Urothelium cell line (cell line): ENCODE results near the gene TGFA.
A peak's percentile ranks its signal among the peaks of the same experiment; 100 is the strongest.
"Not testable (repeated sequence)": the region's sequence is repeated elsewhere in the genome, so short reads cannot be mapped to it uniquely, and the experiment has no call there.

Source experiments
- DNase-seq: peaks from one replicate; pipeline ENCODE4 v3.0.0; 2011; ENCODE audit warnings: low spot score, mixed read lengths
- FAIRE-seq: peaks from 2 replicates; lab custom pipeline; 2011; peaks lifted over from hg19 to GRCh38; lab: Jason Lieb, UNC

The TGFA gene

DNA sequence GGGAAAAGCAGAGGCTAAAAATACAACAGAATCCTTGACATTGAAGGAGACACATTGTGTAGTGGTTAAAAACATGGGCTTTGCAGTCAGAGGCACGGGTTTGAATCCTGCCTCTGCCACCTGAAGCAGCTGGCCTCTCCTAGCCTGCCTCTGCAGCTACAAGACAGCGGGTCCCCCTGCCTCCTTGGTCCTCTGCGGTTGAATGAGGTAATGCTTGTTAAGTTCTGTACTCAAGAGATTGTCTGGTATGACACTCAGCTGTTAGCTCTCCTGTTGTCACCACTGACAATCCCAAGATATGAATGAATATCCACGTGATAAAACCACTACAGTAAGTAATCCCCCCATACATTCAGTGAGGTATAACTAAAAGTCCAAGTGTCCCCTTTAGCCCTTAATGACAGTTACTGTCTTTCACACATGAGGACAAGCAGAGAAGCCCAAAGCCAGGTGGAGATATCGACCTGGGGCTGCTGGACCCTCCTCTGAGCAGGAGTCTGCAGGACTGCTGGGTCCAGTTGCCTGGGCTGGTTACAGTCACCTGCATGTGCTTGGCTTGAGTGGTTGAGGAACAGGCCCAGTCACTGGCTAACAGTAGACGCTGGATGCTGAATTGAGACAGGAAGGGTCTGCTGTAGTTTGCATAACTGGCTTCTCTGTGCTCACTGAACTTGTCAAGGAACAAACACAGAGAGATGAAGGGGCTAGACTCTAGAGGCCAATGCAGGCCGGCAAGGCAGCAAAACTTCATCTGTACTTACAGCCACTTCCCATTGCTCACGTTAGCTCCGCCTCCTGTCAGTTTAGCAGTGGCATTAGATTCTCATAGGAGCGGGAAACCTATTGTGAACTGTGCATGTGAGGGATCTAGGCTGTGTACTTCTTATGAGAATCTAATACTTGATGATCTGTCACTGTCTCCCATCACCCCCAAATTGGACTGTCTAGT is 85.5 kb downstream of the TGFA start:
- no peak for DNase-seq
- no peak for FAIRE-seq

DNA sequence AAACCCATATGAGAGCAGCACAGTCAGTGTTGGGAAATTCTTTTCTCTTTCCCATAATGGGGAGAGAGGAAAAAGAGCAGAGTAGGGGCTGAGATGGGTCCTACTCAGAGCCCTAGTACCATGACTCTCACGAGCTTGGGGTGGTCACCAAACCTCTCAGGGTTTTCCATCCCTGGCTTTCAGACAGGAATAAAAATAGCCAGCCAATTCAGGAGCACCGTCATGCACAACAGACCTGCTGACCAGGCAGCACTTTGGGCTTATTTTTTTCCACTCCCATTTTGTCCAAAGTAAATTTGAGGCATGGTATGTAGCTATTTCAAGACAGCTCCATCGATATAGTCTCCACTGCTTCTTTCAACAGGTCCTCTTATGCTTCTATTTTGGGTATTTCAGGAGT is 86.4 kb downstream of the TGFA start:
- FAIRE-seq = no peak
- DNase-seq = no peak

DNA sequence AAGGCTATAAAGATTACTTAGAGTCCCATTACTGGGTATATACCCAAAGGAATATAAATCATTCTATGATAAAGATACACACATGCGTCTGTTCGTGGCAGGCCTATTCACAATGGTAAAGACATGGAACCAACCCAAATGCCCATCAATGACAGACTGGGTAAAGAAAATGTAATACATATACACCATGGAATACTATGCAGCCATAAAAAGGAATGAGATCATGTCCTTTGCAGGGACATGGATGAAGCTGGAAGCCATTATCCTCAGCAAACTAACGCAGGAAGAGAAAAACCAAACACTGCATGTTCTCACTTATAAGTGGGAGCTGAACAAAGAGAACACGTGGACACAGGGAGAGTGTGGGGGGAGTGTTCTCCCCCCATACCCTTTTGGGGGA is 87.0 kb downstream of the TGFA start:
- FAIRE-seq, DNase-seq: not testable (repeated sequence)

DNA sequence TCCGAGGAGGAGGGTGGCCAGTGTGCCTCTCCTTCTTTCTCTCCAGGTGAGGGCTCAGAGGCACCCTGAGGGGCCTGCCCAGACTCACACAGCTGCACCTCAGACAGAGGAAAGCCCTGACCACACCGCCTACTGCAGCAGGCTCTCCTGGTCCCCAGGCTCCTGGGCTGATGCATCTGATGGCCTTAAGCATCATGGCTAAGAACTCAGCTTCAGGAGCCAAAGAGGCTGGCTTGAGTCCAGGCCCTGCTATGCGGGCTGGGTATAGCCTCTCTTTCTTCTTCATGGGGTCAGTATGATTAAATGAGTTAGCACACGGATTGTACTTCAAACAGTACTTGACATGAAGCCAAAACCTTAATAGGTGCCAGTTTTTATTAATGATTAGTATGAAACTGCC is 89.6 kb downstream of the TGFA start:
- DNase-seq (no peak), FAIRE-seq (no peak)

DNA sequence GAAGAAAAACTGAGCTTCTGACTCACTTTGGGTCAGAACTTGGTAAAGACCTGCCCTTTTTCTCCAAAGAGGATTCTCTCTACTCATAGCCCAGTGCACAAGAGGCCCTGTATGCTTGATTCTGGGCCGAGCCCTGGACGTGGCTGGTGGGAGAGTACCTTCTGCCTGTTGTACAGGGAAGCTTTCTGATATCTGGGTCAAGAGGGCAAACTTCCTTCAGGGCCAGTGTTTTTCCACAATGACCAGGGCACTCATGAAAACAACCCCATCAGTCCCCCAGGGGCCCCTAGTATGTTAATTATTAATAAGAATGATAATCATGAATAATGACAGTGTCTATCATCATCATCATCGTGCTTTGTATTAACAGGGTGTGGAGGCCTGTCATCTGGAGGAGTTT is 90.0 kb downstream of the TGFA start:
- FAIRE-seq = no peak
- no peak for DNase-seq

DNA sequence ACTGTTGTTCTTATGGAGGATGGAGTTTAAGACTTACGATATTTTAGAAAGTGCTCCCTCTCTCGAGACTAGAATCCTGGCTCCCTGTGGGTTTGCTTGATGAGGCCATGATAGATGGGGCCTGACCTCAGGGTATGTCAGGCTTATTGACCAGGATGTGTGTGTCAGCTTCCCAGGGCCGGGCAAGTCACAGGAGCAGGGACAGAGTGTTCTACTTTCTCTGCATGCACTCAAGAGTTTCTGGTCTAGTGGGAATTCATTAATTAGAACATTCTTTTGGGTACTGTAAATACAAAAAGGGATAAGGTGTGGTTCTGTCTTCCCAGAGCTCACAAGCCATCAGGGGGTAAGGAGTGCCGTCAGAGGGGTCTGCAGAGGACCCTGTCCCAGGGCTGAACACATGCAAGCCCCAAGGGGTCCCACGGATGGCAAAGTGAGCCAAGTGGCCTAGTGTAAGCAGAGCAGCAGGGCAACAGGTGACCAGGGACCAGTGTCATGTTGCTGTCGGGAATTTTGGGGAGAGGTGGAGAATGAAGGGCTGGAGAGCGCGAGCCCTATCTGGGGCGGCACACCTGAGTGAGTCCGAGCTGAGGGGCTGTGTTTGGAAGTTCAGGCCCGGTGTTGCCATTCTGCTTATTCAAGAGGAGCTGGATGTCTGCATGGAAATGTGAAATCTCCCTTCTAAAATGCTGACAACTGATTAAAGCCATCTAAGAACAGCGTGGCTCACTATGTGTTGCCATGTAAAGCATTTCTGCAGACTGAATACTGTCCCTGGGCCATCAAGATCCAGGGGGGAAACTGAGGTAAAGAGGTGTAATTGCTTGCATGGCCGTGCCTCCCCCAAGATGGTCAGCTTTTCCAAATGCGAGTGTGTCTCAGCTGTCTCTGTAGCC is 91.4 kb downstream of the TGFA start:
- FAIRE-seq = no peak
- DNase-seq = no peak

DNA sequence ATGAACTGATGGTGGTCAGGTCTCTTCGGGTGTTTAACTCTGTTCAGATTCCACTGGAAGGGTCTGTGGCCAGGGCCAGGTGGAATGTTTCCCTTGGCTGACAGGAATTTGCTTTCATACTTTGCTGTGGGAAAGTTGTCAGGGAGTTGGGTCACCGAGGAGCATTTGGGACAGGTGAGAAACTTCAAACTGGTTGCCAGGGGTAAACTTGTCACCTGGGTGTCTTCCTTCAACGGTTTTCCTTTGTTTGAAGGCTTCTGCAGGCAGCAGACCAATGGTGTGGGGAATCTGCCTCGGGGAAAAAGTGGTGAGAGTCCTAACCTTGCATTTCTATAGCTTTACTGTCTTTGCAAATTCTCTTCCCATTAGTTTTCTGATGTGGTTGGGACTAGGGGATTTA is 92.2 kb downstream of the TGFA start:
- FAIRE-seq (no peak), DNase-seq (no peak)

DNA sequence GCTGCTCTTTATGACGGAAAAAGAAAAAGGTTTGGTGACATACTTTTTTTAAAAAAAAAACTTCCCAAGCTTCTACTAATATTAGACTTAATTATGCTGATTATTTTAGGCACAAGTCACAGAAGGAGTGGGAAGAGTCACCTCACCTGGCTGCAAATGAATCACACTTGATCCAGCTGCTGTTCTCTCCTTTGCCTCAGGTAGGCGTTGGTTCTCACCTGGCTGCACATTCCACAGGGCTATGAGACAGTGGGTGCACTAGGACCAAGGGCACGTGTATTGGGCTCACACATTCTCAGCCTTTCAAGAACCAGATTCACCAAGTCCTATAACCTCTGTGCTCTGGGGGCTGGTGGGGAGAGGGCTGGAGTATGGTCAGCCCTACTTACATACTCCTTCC is 93.3 kb downstream of the TGFA start:
- no peak for FAIRE-seq
- DNase-seq = no peak

DNA sequence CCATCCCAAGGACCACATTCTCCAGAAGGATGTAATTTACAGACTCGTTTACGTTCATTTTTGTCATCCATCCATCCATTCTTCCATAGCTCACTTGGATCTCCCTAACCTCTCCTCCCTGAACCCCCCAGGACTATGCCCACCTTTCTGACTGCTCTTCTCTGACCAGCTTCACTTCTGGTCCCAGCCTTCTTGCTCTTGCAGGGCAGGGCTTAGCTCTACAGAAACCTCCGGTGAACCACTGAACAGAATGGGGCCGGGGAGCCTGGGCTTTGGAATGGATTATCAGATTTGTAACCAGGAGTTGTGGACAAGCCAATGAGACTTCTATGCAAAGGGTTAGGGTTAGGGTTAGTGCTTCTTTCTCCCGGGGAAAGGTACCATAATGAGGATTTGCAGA is 95.0 kb downstream of the TGFA start:
- no peak for DNase-seq
- FAIRE-seq = no peak

DNA sequence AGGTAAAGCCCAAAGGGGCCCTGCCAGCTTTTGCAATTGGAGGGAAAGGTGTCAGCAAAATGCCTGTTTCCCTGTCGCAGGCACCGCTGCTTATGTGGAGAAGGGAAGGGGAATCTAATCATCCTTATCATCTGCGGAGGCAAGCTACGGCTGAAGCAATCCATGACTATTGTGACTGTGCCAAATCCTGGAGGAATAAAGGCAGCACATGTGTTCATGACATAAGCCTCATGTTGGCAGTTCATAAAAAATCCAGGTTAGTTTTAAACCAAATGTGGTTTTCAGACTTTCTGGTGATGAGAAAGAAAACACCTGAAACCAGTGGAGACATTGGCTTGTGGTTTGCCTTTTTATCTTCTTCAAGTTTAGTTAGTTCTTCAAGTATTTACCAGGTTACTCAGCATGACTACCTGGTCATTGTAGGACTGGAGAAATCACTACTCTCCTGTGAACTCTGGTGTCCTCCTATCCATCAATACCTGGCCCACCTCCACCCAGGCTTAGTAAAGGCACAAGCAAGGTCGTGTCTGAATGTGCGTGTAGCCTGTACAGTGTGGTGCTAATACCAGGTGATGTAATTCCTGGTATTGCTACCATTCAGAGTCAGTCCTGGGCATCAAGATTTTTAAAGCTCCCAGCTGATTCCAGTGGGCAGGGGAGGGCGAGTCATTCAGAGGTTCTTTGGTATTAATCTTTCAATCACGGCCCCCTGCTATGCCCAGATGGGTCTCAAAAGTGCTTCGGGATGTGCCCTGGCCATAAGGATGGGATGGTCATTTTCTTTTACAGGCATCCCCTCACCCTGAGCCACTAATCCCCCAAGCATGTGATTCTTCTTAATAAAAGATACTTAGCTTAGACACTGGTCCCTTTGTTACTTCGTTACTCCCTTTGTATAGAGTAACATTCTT is 96.8 kb downstream of the TGFA start:
- peak; percentile 17 for FAIRE-seq
- DNase-seq = no peak

DNA sequence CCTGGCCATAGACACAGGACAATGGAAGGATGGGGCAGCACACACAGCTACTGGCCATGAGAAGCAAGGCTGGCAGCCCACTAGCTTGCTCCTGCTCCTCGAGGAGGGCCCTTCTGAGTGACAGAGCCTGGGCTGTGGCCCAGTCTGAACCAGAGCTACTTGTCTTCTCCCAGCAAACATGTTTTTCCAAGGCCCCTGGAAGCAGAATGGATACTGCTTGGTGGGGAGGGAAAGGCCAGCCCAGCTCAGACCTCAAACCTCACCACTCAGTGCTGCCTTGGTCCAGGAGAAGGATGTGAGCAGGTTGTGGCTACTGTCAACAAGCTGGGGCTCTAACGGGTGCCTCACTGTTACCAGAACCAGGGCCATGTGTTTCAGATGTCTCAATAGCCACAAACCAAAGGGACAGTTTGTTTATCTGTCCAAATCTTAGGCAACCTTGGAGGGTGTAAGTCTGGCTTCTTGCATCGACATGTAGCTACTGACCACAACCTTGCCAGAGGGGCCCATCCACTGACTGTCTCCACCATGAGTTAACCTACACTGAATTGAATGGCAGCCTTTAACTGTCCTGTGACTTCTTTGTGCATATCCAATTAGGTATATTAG is 98.6 kb downstream of the TGFA start:
- FAIRE-seq (no peak), DNase-seq (no peak)

DNA sequence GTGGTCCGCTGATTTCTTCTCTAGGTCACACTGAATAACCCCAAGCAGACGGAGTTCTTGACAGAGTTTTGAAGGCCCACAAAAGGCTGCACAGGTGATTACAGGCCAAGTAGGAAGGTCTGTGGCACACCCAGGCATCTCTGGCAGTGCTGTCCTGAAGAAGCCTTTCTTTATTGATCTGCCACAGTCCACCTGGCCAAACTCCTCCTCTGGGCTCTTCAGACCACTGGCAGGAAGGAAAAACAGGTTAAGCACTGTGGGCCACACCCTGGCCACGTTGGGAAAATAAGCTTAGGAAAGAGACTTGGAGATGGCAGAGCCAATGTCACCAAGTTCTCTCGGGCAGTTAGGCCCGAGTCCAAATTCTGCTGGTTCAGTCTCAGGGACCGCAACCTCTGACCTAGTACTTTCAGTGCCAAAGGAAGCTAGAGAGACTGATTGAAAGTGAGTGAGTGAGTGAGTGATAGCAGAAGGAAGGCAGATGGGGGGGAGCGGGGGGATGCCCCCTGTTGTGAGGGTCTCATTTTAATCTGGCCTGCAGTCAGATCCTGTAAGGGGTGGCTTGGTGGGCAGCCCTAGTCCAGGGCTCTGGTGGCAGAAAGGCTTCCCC is 102.9 kb downstream of the TGFA start:
- DNase-seq (no peak), FAIRE-seq (no peak)

DNA sequence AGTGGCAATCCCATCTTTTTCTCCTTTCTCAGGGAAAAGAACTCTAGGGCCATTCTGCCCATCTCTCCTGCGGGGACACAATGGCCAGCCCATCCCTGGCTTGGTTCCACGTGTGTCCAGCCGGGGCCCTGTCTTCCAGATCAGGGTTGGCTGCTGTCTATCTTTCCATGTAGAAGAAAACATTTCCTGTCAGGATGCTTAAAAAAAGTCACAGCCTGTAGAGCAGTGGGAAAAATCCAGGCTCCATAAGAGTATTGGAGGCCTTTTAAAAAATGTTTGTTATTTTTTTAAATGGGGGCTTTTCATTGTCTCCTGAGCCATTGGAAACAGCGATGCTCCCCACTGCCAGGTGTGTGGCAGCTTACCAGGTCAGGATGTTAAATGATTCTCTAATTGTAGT is 105.6 kb downstream of the TGFA start:
- FAIRE-seq = no peak
- DNase-seq = no peak

DNA sequence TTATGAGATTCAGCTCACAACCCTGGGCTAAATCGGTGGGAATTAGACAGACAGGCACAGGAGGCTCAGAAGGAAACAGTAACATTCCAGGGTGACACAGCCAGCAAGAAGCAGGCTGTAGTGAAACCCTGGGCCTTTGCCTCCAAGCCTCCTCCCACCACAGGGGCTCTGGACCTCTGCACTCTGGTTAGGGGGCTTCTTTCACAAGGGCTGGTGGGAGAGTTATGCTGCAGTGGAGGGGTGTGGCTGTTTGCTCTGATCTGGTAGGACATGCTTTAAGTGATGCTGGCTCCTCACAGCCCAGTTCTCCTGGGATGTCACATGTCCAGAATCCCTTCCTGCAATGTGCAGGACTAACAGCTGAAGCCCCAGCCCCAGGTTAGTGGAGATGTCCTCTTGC is 109.9 kb downstream of the TGFA start:
- FAIRE-seq (no peak), DNase-seq (no peak)

DNA sequence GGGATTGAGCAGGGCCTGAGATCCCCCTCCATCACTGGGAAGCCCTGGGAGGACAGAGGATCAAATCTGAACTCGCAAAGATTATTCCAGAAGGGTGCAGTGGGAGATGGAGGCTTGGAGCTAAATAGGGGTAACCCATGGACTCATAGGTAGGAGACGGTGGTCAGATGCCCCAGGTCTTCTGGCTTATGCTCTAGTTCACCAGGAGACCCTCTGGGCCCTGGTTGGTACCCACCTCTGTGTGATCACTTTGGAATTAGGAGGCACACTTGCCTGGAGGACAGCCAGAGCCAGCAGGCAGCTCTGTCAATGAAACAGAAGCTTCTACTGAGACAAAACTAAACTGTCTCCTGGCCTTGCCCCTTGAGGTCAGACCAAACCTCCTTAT is 110.6 kb downstream of the TGFA start:
- FAIRE-seq (no peak), DNase-seq (no peak)

DNA sequence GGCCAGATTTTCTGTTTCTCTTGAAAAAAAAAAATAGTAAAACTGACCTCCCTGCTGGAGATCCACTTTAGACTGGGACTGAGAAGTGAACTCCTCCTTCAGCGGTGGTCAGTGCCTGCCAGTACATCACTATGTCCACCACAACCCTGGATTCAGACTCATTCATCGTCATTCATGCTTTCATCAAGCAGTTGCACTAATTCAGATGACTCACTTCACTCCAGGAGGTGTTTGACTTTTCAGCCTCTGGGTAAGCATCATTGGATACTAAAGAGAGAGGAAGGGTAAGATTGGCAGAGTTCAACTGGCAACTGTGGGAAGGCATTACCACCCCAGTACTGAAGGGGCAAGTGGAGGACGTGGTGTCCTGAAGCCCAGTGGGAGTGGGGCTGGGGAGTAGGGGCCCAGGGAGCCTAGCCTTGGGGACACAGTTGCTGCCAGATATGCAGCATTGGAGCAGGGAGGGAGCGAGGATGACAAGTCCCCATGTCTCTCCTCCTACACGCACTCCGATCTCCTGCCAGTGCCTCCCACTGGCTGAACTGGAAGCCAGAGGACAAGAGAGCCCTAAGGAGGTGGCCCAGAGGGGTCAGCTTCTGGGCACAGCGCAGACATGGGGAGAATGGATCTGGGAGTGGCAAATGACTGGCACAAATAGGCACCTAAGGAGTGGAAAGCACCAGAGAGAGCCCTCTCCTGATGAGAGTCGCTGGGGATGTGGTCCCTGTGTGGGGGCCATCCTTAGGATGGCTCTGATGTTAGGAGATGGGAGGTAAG is 111.1 kb downstream of the TGFA start:
- FAIRE-seq = no peak

DNA sequence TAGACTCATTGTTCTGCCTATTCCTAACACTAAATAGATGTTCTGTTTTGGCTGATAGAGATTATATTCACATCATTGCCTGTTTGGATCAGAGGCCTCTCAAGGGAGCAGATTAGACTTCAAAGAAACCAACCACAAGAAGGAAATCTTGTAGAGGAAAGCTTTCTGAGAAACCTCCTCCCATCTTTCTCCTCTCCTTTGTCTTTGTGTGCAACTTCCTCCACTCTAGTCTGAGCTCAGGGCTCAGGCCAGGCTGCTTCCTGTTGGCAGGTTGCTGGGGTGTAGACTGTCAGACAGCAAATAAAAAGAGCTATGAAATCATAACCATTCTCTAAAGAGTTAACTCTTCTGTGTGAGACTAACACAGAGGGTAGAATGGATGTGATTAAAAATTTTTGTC is 113.0 kb downstream of the TGFA start:
- DNase-seq (no peak), FAIRE-seq (no peak)

More for the DNA sequence above, 111.1 kb downstream of the TGFA start:
- DNase-seq = no peak

DNA sequence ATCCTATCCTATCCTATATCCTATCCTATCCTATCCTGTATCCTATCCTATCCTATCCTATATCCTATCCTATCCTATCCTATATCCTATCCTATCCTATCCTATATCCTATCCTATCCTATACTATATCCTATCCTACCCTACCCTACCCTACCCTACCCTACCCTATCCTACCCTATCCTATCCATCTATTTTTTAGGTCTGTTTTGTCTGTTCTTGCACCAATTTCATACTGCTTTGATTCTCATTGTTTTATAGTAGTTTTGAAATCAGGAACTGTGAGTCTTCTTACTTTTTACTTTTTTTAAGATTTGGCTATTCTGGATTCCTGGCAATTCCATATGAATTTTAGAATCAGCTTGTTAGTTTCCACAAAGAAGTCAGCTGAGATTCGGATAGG is 118.5 kb downstream of the TGFA start:
- no peak for DNase-seq
- FAIRE-seq = no peak

DNA sequence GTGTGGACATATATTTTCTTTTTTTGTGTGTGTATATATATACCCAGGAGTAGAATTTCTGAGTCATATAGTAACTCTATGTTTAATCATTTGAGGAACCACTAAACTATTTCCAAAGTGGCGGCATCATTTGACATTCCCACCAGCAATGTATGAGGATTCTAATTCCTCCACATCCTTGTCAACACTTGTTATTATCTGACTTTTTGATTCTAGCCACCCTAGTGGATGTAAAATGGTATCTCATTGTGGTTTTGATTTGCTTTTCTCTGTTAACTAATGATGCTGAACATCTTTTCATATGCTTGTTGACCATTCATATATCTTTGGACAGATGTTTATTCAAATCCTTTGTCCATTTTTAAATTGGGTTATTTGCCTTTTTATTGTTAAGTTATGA is 120.3 kb downstream of the TGFA start:
- no peak for DNase-seq
- FAIRE-seq = no peak
